HCT116 (cell line): ENCODE results near the gene PTPN12. TPM values are rescaled to one million over a fixed set of nuclear protein-coding genes. Genes with fewer than 3 reads are reported as not detected.

Experiments used
- ATAC-seq: fragments of 200-7000 bp; cut with Tn5 transposase; 2 replicates; pipeline ENCODE4 v1.9.1; 2020; ENCODE audit warnings: mild to moderate bottlenecking, moderate library complexity
- BruUV-seq: library from RNA; stranded (reverse); fragments of 400-500 nt; replicated peaks from 2 replicates; lab custom pipeline; 2021; lab: Mats Ljungman, UMichigan
- CTCF ChIA-PET: fragments of 300-600 bp; sonication (Branson Sonifier 250); formaldehyde crosslinking; loops from one replicate; lab custom pipeline; 2021; ENCODE audit warnings: antibody characterized with exemption; lab: Charles Lee
- POLR2A ChIA-PET: fragments of 300-600, 350-600 bp; sonication (Branson Sonifier 250); formaldehyde crosslinking; loops from one replicate; lab custom pipeline; 2021; ENCODE audit warnings: antibody characterized with exemption; lab: Charles Lee
- RAD21 ChIA-PET, 2 experiments: fragments of 300-600 bp; sonication (Branson Sonifier 250); formaldehyde crosslinking; loops; one replicate each; lab custom pipeline; 2023; ENCODE audit warnings: low total read pairs in 2 of 2; ENCODE audit not compliant: uncharacterized antibody in 2 of 2, unreplicated experiment in 2 of 2, low non-redundant PET in 1 of 2; lab: Charles Lee
- DNase-seq: peaks from one replicate; pipeline ENCODE4 v3.0.0-alpha.2; 2010; ENCODE audit warnings: low read depth, low spot score
- H2AFZ ChIP-seq: fragments of 200-600 bp; shearing (Covaris generic), sonication (generic); 2 replicates; pipeline ENCODE4 v1.6.1; 2017; ENCODE audit warnings: low read depth, mixed run types, mixed read lengths, antibody characterized with exemption, low read length; ENCODE audit not compliant: poor library complexity, severe bottlenecking
- H3K27ac ChIP-seq: 2 replicates; pipeline ENCODE4 v1.5.1; 2012; ENCODE audit warnings: low read depth, low read length
- H3K27me3 ChIP-seq: fragments of 200-600 bp; sonication (generic); 2 replicates; pipeline ENCODE4 v1.6.1; 2016; ENCODE audit warnings: mixed run types, low read length, mixed read lengths; ENCODE audit not compliant: insufficient read depth
- H3K36me3 ChIP-seq, 2 experiments: fragments of 200-500 bp in 1 of 2; fragments of 200-600 bp in 1 of 2; sonication (Bioruptor generic) in 1 of 2; sonication (generic) in 1 of 2; 2 replicates each; pipeline versions ENCODE4 v1.5.1 to v1.6.1; 2014 to 2016; ENCODE audit warnings: low read length in 2 of 2, inconsistent platforms in 1 of 2, mixed read lengths in 1 of 2, mixed run types in 1 of 2; ENCODE audit not compliant: insufficient read depth in 2 of 2, control insufficient read depth in 1 of 2
- H3K4me1 ChIP-seq, 2 experiments: fragments of 200-600 bp in 1 of 2; sonication (generic) in 1 of 2; 2 replicates each; pipeline versions ENCODE4 v1.5.1 to v1.6.1; 2012 to 2017; ENCODE audit warnings: low read length in 2 of 2, inconsistent platforms in 1 of 2, mild to moderate bottlenecking in 1 of 2, mixed read lengths in 1 of 2, mixed run types in 1 of 2, moderate library complexity in 1 of 2; ENCODE audit not compliant: insufficient read depth in 2 of 2, control insufficient read depth in 1 of 2
- H3K4me2 ChIP-seq: fragments of 200-600 bp; sonication (generic); 2 replicates; pipeline ENCODE4 v1.6.1; 2017; ENCODE audit warnings: mixed run types, low read length, mixed read lengths
- H3K4me3 ChIP-seq, 2 experiments: fragments of 200-600 bp in 1 of 2; sonication (generic) in 1 of 2; replicated peaks in 1 of 2; 2 replicates each; pipeline ENCODE4 v1.5.1; 2011 to 2016; ENCODE audit warnings: low read length in 2 of 2, control low read depth in 1 of 2, low read depth in 1 of 2, mild to moderate bottlenecking in 1 of 2, mixed read lengths in 1 of 2, mixed run types in 1 of 2
- H3K79me2 ChIP-seq: fragments of 200-600 bp; sonication (generic); 2 replicates; pipeline ENCODE4 v1.6.1; 2017; ENCODE audit warnings: mild to moderate bottlenecking, mixed run types, low read length, moderate library complexity, mixed read lengths; ENCODE audit not compliant: insufficient read depth
- H3K9ac ChIP-seq: fragments of 200-600 bp; sonication (generic); 2 replicates; pipeline ENCODE4 v1.6.1; 2016; ENCODE audit warnings: low read length, mixed read lengths
- H3K9me2 ChIP-seq: fragments of 200-600 bp; sonication (generic), shearing (Covaris generic); 2 replicates; pipeline ENCODE4 v1.6.1; 2017; ENCODE audit warnings: mixed run types, mild to moderate bottlenecking, moderate library complexity; ENCODE audit not compliant: insufficient read depth
- H3K9me3 ChIP-seq, 2 experiments: fragments of 200-500 bp in 1 of 2; fragments of 200-600 bp in 1 of 2; sonication (Bioruptor generic) in 1 of 2; sonication (generic) in 1 of 2; 2 replicates each; pipeline ENCODE4 v1.6.1; 2014 to 2017; ENCODE audit warnings: low read length in 2 of 2, mixed read lengths in 2 of 2, inconsistent platforms in 1 of 2, low read depth in 1 of 2, mild to moderate bottlenecking in 1 of 2, mixed run types in 1 of 2, moderate library complexity in 1 of 2; ENCODE audit not compliant: control insufficient read depth in 1 of 2, insufficient read depth in 1 of 2
- H4K20me1 ChIP-seq: fragments of 200-600 bp; sonication (generic), shearing (Covaris generic); 2 replicates; pipeline ENCODE4 v1.6.1; 2017; ENCODE audit warnings: mixed run types, mild to moderate bottlenecking, moderate library complexity; ENCODE audit not compliant: insufficient read depth
- CBX3 ChIP-seq: IDR thresholded peaks from 2 replicates; pipeline ENCODE4 v1.6.1; 2012; ENCODE audit warnings: low read depth
- CEBPB ChIP-seq: IDR thresholded peaks from 2 replicates; pipeline ENCODE4 v1.6.1; 2012; ENCODE audit warnings: low read depth
- EGR1 ChIP-seq: IDR thresholded peaks from 2 replicates; pipeline ENCODE4 v1.6.1; 2012; ENCODE audit warnings: low read depth
- ELF1 ChIP-seq: IDR thresholded peaks from 2 replicates; pipeline ENCODE4 v1.6.1; 2012; ENCODE audit warnings: low read depth, borderline replicate concordance
- EZH2 ChIP-seq: fragments of 200-600 bp; sonication (generic); IDR thresholded peaks from 2 replicates; pipeline ENCODE4 v1.6.1; 2017; ENCODE audit warnings: antibody characterized with exemption, mixed run types
- EZH2phosphoT487 ChIP-seq: fragments of 200-600 bp; IDR thresholded peaks from 2 replicates; pipeline ENCODE4 v1.6.1; 2018; ENCODE audit warnings: antibody characterized with exemption, borderline replicate concordance
- FOSL1 ChIP-seq: IDR thresholded peaks from 2 replicates; pipeline ENCODE4 v1.6.1; 2012; ENCODE audit warnings: low read depth
- POLR2A ChIP-seq: IDR thresholded peaks from 2 replicates; pipeline ENCODE4 v1.7.0; 2011; ENCODE audit warnings: borderline replicate concordance; ENCODE audit not compliant: insufficient read depth, insufficient read length; ENCODE audit errors: extremely low read depth
- POLR2AphosphoS5 ChIP-seq: IDR thresholded peaks from 2 replicates; pipeline ENCODE4 v1.6.1; 2011; ENCODE audit warnings: mild to moderate bottlenecking, low read depth, low read length, moderate library complexity
- RAD21 ChIP-seq: IDR thresholded peaks from 2 replicates; pipeline ENCODE4 v1.6.1; 2012; ENCODE audit warnings: low read depth, mild to moderate bottlenecking
- SIN3A ChIP-seq: IDR thresholded peaks from 2 replicates; pipeline ENCODE4 v1.6.1; 2012; ENCODE audit warnings: low read depth
- SP1 ChIP-seq: IDR thresholded peaks from 2 replicates; pipeline ENCODE4 v1.6.1; 2012; ENCODE audit warnings: low read depth
- SRF ChIP-seq: IDR thresholded peaks from 2 replicates; pipeline ENCODE4 v1.6.1; 2012; ENCODE audit warnings: low read depth
- TCF7L2 ChIP-seq: IDR thresholded peaks from 2 replicates; pipeline ENCODE4 v1.7.0; 2011; ENCODE audit warnings: borderline replicate concordance, inconsistent platforms; ENCODE audit not compliant: insufficient read depth, insufficient read length; ENCODE audit errors: extremely low read depth
- YY1 ChIP-seq: IDR thresholded peaks from 2 replicates; pipeline ENCODE4 v1.6.1; 2011; ENCODE audit warnings: low read length, low read depth, moderate library complexity, mild to moderate bottlenecking; ENCODE audit not compliant: insufficient replicate concordance; ENCODE audit errors: extremely low read depth
- ZFX ChIP-seq: fragments of 450-650 bp; IDR thresholded peaks from 2 replicates; pipeline ENCODE4 v1.6.1; 2017
- intact Hi-C: fragments of 100-400 bp; cut with micrococcal nuclease; formaldehyde crosslinking; loops from 2 replicates; pipeline ENCODE4 v1.10.0; 2022
- total RNA-seq: library from RNA; stranded (reverse); gene quantifications from one replicate; pipeline ENCODE4 v1.2.1, GENCODE V29; 2021; ENCODE audit not compliant: unreplicated experiment
- TF ChIP-seq, protein P1 (sequence below), 3 experiments: fragments of 200-600 bp in 1 of 3; sonication (generic) in 1 of 3; IDR thresholded peaks in 2 of 3; conservative IDR thresholded peaks in 1 of 3; 2 replicates each; pipeline ENCODE4 v1.5.1; 2012 to 2017; ENCODE audit warnings: low read depth in 2 of 3, low read length in 2 of 3, antibody characterized with exemption in 1 of 3, borderline replicate concordance in 1 of 3, control low read depth in 1 of 3, mild to moderate bottlenecking in 1 of 3, mixed read lengths in 1 of 3, mixed run types in 1 of 3, moderate library complexity in 1 of 3; ENCODE audit not compliant: insufficient read depth in 1 of 3
- TF ChIP-seq, protein P2 (sequence below): IDR thresholded peaks from 2 replicates; pipeline ENCODE4 v1.6.1; 2011; ENCODE audit warnings: mild to moderate bottlenecking, low read length, moderate library complexity; ENCODE audit not compliant: insufficient replicate concordance; ENCODE audit errors: extremely low read depth
- TF ChIP-seq, protein P3 (sequence below): IDR thresholded peaks from 2 replicates; pipeline ENCODE4 v1.6.1; 2012
- TF ChIP-seq, protein P4 (sequence below): IDR thresholded peaks from 2 replicates; pipeline ENCODE4 v1.6.1; 2012; ENCODE audit warnings: low read depth

PTPN12 gene
- total RNA-seq, 1 experiment from 2014 or later, result 80.5 TPM

DNA sequence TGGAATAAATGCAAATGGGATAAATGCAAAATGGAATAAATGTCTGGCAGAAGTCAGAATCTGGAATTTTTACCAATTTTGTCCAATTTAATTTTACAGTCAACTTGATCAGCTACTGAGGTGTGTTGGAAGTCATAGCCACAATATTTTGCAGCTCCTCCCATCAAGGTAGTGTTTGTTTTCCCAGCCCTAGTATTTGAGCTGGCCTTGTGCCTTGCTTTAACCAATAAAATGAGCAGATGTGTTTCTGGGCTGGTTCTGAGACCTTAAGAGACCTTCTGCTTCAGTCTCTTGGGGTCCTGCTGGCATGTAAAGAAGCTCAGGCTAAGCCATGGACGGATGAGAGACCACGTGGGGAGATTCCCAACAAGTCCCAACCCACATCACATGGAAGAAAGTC lies 116.5 kb downstream of the PTPN12 start:
- peaks cover 0 to 7% of the 10 kb centered on the region in 2 experiments; a peak in 1 of 4 replicates for H3K36me3 ChIP-seq
- CTCF ChIA-PET, result interaction anchor here (1.3 to 1.4 kb wide), 2 partner anchors 106 to 281 kb away, joined by 3 read pairs; no protein-coding TSS in a partner anchor
- BruUV-seq, result no TSS peak

More for the DNA sequence above, 116.5 kb downstream of the PTPN12 start:
- H3K4me3 ChIP-seq, result no peak overlapping the region
- intact Hi-C loops, result loop anchor here (10.0 kb wide), 1 partner anchor 1271 kb away; no protein-coding TSS in a partner anchor
- no peak overlapping the region for H2AFZ ChIP-seq
- no peaks in the 10 kb centered on the region for H3K27me3 ChIP-seq
- no peaks in the 10 kb centered on the region for H3K9me3 ChIP-seq
- no peaks in the 10 kb centered on the region for H4K20me1 ChIP-seq
- no peaks in the 10 kb centered on the region for H3K79me2 ChIP-seq
- no peak overlapping the region for H3K4me2 ChIP-seq
- H3K4me1 ChIP-seq, result no peaks in the 10 kb centered on the region
- RAD21 ChIA-PET, result no interaction called here
- DNase-seq (no peak), ATAC-seq (no peak)
- H3K27ac ChIP-seq, result no peak overlapping the region
- no peaks in the 10 kb centered on the region for H3K9me2 ChIP-seq
- no peak overlapping the region for H3K9ac ChIP-seq
- POLR2A ChIA-PET, result no interaction called here
- TF ChIP-seq TCF7L2, result no peak
- TF ChIP-seq, protein P1, sequence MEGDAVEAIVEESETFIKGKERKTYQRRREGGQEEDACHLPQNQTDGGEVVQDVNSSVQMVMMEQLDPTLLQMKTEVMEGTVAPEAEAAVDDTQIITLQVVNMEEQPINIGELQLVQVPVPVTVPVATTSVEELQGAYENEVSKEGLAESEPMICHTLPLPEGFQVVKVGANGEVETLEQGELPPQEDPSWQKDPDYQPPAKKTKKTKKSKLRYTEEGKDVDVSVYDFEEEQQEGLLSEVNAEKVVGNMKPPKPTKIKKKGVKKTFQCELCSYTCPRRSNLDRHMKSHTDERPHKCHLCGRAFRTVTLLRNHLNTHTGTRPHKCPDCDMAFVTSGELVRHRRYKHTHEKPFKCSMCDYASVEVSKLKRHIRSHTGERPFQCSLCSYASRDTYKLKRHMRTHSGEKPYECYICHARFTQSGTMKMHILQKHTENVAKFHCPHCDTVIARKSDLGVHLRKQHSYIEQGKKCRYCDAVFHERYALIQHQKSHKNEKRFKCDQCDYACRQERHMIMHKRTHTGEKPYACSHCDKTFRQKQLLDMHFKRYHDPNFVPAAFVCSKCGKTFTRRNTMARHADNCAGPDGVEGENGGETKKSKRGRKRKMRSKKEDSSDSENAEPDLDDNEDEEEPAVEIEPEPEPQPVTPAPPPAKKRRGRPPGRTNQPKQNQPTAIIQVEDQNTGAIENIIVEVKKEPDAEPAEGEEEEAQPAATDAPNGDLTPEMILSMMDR (IDR thresholded peaks at IDR 0.05 in 2 of 3, conservative IDR thresholded peaks at IDR 0.05 in 1 of 3; ENCODE audit: borderline replicate concordance in 1 of 3, insufficient read depth in 1 of 3, low read depth in 2 of 3, low read length in 2 of 3), result no peak
- TF ChIP-seq FOSL1, result no peak
- TF ChIP-seq EZH2phosphoT487, result no peak
- TF ChIP-seq ZFX, result no peak
- no peak for TF ChIP-seq SP1
- no peak for TF ChIP-seq SIN3A
- TF ChIP-seq EGR1, result no peak
- TF ChIP-seq POLR2A, result no peak
- no peak for TF ChIP-seq CBX3
- TF ChIP-seq, protein P2, sequence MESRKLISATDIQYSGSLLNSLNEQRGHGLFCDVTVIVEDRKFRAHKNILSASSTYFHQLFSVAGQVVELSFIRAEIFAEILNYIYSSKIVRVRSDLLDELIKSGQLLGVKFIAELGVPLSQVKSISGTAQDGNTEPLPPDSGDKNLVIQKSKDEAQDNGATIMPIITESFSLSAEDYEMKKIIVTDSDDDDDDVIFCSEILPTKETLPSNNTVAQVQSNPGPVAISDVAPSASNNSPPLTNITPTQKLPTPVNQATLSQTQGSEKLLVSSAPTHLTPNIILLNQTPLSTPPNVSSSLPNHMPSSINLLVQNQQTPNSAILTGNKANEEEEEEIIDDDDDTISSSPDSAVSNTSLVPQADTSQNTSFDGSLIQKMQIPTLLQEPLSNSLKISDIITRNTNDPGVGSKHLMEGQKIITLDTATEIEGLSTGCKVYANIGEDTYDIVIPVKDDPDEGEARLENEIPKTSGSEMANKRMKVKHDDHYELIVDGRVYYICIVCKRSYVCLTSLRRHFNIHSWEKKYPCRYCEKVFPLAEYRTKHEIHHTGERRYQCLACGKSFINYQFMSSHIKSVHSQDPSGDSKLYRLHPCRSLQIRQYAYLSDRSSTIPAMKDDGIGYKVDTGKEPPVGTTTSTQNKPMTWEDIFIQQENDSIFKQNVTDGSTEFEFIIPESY, result no peak
- TF ChIP-seq, protein P3, sequence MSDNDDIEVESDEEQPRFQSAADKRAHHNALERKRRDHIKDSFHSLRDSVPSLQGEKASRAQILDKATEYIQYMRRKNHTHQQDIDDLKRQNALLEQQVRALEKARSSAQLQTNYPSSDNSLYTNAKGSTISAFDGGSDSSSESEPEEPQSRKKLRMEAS, result no peak
- TF ChIP-seq CEBPB, result no peak
- TF ChIP-seq EZH2, result no peak
- TF ChIP-seq, protein P4, sequence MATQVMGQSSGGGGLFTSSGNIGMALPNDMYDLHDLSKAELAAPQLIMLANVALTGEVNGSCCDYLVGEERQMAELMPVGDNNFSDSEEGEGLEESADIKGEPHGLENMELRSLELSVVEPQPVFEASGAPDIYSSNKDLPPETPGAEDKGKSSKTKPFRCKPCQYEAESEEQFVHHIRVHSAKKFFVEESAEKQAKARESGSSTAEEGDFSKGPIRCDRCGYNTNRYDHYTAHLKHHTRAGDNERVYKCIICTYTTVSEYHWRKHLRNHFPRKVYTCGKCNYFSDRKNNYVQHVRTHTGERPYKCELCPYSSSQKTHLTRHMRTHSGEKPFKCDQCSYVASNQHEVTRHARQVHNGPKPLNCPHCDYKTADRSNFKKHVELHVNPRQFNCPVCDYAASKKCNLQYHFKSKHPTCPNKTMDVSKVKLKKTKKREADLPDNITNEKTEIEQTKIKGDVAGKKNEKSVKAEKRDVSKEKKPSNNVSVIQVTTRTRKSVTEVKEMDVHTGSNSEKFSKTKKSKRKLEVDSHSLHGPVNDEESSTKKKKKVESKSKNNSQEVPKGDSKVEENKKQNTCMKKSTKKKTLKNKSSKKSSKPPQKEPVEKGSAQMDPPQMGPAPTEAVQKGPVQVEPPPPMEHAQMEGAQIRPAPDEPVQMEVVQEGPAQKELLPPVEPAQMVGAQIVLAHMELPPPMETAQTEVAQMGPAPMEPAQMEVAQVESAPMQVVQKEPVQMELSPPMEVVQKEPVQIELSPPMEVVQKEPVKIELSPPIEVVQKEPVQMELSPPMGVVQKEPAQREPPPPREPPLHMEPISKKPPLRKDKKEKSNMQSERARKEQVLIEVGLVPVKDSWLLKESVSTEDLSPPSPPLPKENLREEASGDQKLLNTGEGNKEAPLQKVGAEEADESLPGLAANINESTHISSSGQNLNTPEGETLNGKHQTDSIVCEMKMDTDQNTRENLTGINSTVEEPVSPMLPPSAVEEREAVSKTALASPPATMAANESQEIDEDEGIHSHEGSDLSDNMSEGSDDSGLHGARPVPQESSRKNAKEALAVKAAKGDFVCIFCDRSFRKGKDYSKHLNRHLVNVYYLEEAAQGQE, result no peak
- TF ChIP-seq ELF1, result no peak
- TF ChIP-seq YY1, result no peak
- no peak for TF ChIP-seq SRF
- TF ChIP-seq POLR2AphosphoS5, result no peak
- no peak for TF ChIP-seq RAD21
